ENCODE data around the gene RDH13. TPM values are rescaled to one million over a fixed set of nuclear protein-coding genes. Genes with fewer than 3 reads are reported as not detected.
"Not testable (repeated sequence)": the region's sequence is repeated elsewhere in the genome, so short reads cannot be mapped to it uniquely, and the experiment has no call there.

The RDH13 gene
- polyA plus RNA-seq, 1 donor: 19.9 TPM

GRCh38 chr19:55032170-55032800, 30.7 kb downstream of the RDH13 start:
- WGBS (ENCODE audit: insufficient coverage, low lambda C conversion rate): no CpG with 5 or more reads among the region's 22 CpGs
- no peak overlapping the region for H3K4me3 ChIP-seq (ENCODE audit: low read length)
- DNase-seq: no peak
- H3K36me3 ChIP-seq (ENCODE audit: control insufficient read depth, insufficient read depth, low read length): no peaks in the 10 kb centered on the region
- no peak overlapping the region for H3K27ac ChIP-seq (ENCODE audit: low read length)
- H3K27me3 ChIP-seq (ENCODE audit: control insufficient read depth, insufficient read depth, low read length): no peaks in the 10 kb centered on the region
- H3K4me1 ChIP-seq (ENCODE audit: control insufficient read depth, insufficient read depth, low read length): no peaks in the 10 kb centered on the region
- H3K9me3 ChIP-seq (ENCODE audit: control insufficient read depth, low read depth, low read length): peaks cover 5% of the 10 kb centered on the region

- no peak for DNase-seq
- Histone ChIP-seq H3K27me3 (ENCODE audit: control insufficient read depth, insufficient read depth, low read length) (no peaks in the 10 kb centered on the region), H3K4me1 (ENCODE audit: control insufficient read depth, insufficient read depth, low read length) (no peaks in the 10 kb centered on the region), H3K36me3 (ENCODE audit: control insufficient read depth, insufficient read depth, low read length) (no peaks in the 10 kb centered on the region), H3K27ac (ENCODE audit: low read length) (no peak overlapping the region), H3K4me3 (ENCODE audit: low read length) (no peak overlapping the region), H3K9me3 (ENCODE audit: control insufficient read depth, low read depth, low read length) (peaks cover 8% of the 10 kb centered on the region)
- no CpG with 5 or more reads among the region's 7 CpGs for WGBS (ENCODE audit: insufficient coverage, low lambda C conversion rate)
Measured at GRCh38 chr19:55031178-55031577, 31.8 kb downstream of the RDH13 start.

- H3K36me3 ChIP-seq (ENCODE audit: control insufficient read depth, insufficient read depth, low read length): no peaks in the 10 kb centered on the region
- H3K4me3 ChIP-seq (ENCODE audit: low read length): no peak overlapping the region
- no peaks in the 10 kb centered on the region for H3K4me1 ChIP-seq (ENCODE audit: control insufficient read depth, insufficient read depth, low read length)
- DNase-seq: no peak
- no peak overlapping the region for H3K27ac ChIP-seq (ENCODE audit: low read length)
- H3K9me3 ChIP-seq (ENCODE audit: control insufficient read depth, low read depth, low read length): peaks cover 8% of the 10 kb centered on the region
- no peaks in the 10 kb centered on the region for H3K27me3 ChIP-seq (ENCODE audit: control insufficient read depth, insufficient read depth, low read length)
- no CpG with 5 or more reads among the region's 7 CpGs for WGBS (ENCODE audit: insufficient coverage, low lambda C conversion rate)
Measured at GRCh38 chr19:55028757-55029156, 34.2 kb downstream of the RDH13 start.

- Histone ChIP-seq H3K27ac (ENCODE audit: low read length) (no peak overlapping the region), H3K9me3 (ENCODE audit: control insufficient read depth, low read depth, low read length) (peaks cover 8% of the 10 kb centered on the region), H3K4me3 (ENCODE audit: low read length) (no peak overlapping the region), H3K36me3 (ENCODE audit: control insufficient read depth, insufficient read depth, low read length) (no peaks in the 10 kb centered on the region), H3K4me1 (ENCODE audit: control insufficient read depth, insufficient read depth, low read length) (no peaks in the 10 kb centered on the region), H3K27me3 (ENCODE audit: control insufficient read depth, insufficient read depth, low read length) (no peaks in the 10 kb centered on the region)
- 79% methylated on average over 2 of the region's 21 CpGs for WGBS (ENCODE audit: insufficient coverage, low lambda C conversion rate)
- DNase-seq: no peak
Measured at GRCh38 chr19:55027472-55028337, 35.2 kb downstream of the RDH13 start.

- DNase-seq; H3K9me3 ChIP-seq (ENCODE audit: control insufficient read depth, low read depth, low read length); H3K27me3 ChIP-seq (ENCODE audit: control insufficient read depth, insufficient read depth, low read length); H3K4me3 ChIP-seq (ENCODE audit: low read length); H3K4me1 ChIP-seq (ENCODE audit: control insufficient read depth, insufficient read depth, low read length); H3K27ac ChIP-seq (ENCODE audit: low read length); H3K36me3 ChIP-seq (ENCODE audit: control insufficient read depth, insufficient read depth, low read length): not testable (repeated sequence)
- no CpG with 5 or more reads among the region's 12 CpGs for WGBS (ENCODE audit: insufficient coverage, low lambda C conversion rate)
Measured at GRCh38 chr19:55027140-55027471, 35.8 kb downstream of the RDH13 start.

GRCh38 chr19:55024111-55024510, 38.8 kb downstream of the RDH13 start:
- no peaks in the 10 kb centered on the region for H3K36me3 ChIP-seq (ENCODE audit: control insufficient read depth, insufficient read depth, low read length)
- 100% methylated on average over 1 of the region's 11 CpGs for WGBS (ENCODE audit: insufficient coverage, low lambda C conversion rate)

GRCh38 chr19:55020351-55020750, 42.6 kb downstream of the RDH13 start:
- not testable (repeated sequence) for H3K4me1 ChIP-seq (ENCODE audit: control insufficient read depth, insufficient read depth, low read length); H3K27ac ChIP-seq (ENCODE audit: low read length); DNase-seq; H3K9me3 ChIP-seq (ENCODE audit: control insufficient read depth, low read depth, low read length); H3K4me3 ChIP-seq (ENCODE audit: low read length); H3K27me3 ChIP-seq (ENCODE audit: control insufficient read depth, insufficient read depth, low read length); H3K36me3 ChIP-seq (ENCODE audit: control insufficient read depth, insufficient read depth, low read length)

More at GRCh38 chr19:55024111-55024510, 38.8 kb downstream of the RDH13 start:
- H3K4me1 ChIP-seq (ENCODE audit: control insufficient read depth, insufficient read depth, low read length): no peaks in the 10 kb centered on the region
- no peak overlapping the region for H3K27ac ChIP-seq (ENCODE audit: low read length)
- DNase-seq: no peak
- H3K9me3 ChIP-seq (ENCODE audit: control insufficient read depth, low read depth, low read length): peaks cover 3% of the 10 kb centered on the region
- H3K27me3 ChIP-seq (ENCODE audit: control insufficient read depth, insufficient read depth, low read length): no peaks in the 10 kb centered on the region
- H3K4me3 ChIP-seq (ENCODE audit: low read length): no peak overlapping the region

GRCh38 chr19:55018633-55019032, 44.3 kb downstream of the RDH13 start:
- no peaks in the 10 kb centered on the region for H3K27me3 ChIP-seq (ENCODE audit: control insufficient read depth, insufficient read depth, low read length)
- H3K9me3 ChIP-seq (ENCODE audit: control insufficient read depth, low read depth, low read length): no peaks in the 10 kb centered on the region
- no peaks in the 10 kb centered on the region for H3K4me1 ChIP-seq (ENCODE audit: control insufficient read depth, insufficient read depth, low read length)
- WGBS (ENCODE audit: insufficient coverage, low lambda C conversion rate): 41% methylated on average over 4 of the region's 9 CpGs
- DNase-seq: no peak
- H3K36me3 ChIP-seq (ENCODE audit: control insufficient read depth, insufficient read depth, low read length): no peaks in the 10 kb centered on the region
- H3K4me3 ChIP-seq (ENCODE audit: low read length): no peak overlapping the region
- no peak overlapping the region for H3K27ac ChIP-seq (ENCODE audit: low read length)

- H3K27ac ChIP-seq (ENCODE audit: low read length): no peak overlapping the region
- H3K27me3 ChIP-seq (ENCODE audit: control insufficient read depth, insufficient read depth, low read length): no peaks in the 10 kb centered on the region
- DNase-seq: no peak
- no peaks in the 10 kb centered on the region for H3K9me3 ChIP-seq (ENCODE audit: control insufficient read depth, low read depth, low read length)
- no peak overlapping the region for H3K4me3 ChIP-seq (ENCODE audit: low read length)
- H3K36me3 ChIP-seq (ENCODE audit: control insufficient read depth, insufficient read depth, low read length): no peaks in the 10 kb centered on the region
- WGBS (ENCODE audit: insufficient coverage, low lambda C conversion rate): no CpG with 5 or more reads among the region's 15 CpGs
- H3K4me1 ChIP-seq (ENCODE audit: control insufficient read depth, insufficient read depth, low read length): no peaks in the 10 kb centered on the region
Measured at GRCh38 chr19:55018216-55018615, 44.7 kb downstream of the RDH13 start.

- Histone ChIP-seq H3K27ac (ENCODE audit: low read length) (no peak overlapping the region), H3K4me3 (ENCODE audit: low read length) (no peak overlapping the region), H3K27me3 (ENCODE audit: control insufficient read depth, insufficient read depth, low read length) (no peaks in the 10 kb centered on the region), H3K4me1 (ENCODE audit: control insufficient read depth, insufficient read depth, low read length) (no peaks in the 10 kb centered on the region), H3K36me3 (ENCODE audit: control insufficient read depth, insufficient read depth, low read length) (no peaks in the 10 kb centered on the region), H3K9me3 (ENCODE audit: control insufficient read depth, low read depth, low read length) (no peaks in the 10 kb centered on the region)
- WGBS (ENCODE audit: insufficient coverage, low lambda C conversion rate): no CpG with 5 or more reads among the region's 3 CpGs
- DNase-seq: no peak
Measured at GRCh38 chr19:55016017-55016416, 46.9 kb downstream of the RDH13 start.

GRCh38 chr19:55015126-55015525, 47.8 kb downstream of the RDH13 start:
- WGBS (ENCODE audit: insufficient coverage, low lambda C conversion rate): no CpG with 5 or more reads among the region's 5 CpGs
- Histone ChIP-seq H3K9me3 (ENCODE audit: control insufficient read depth, low read depth, low read length) (no peaks in the 10 kb centered on the region), H3K4me1 (ENCODE audit: control insufficient read depth, insufficient read depth, low read length) (no peaks in the 10 kb centered on the region), H3K27me3 (ENCODE audit: control insufficient read depth, insufficient read depth, low read length) (no peaks in the 10 kb centered on the region), H3K36me3 (ENCODE audit: control insufficient read depth, insufficient read depth, low read length) (no peaks in the 10 kb centered on the region), H3K27ac (ENCODE audit: low read length) (no peak overlapping the region), H3K4me3 (ENCODE audit: low read length) (no peak overlapping the region)
- DNase-seq: no peak
